ENCODE results near the gene TTC16. TPM values are rescaled to one million over a fixed set of nuclear protein-coding genes. Genes with fewer than 3 reads are reported as not detected.

The TTC16 gene
- total RNA-seq, 6 experiments from 2014 or later, result 0.05 to 0.12 TPM; not detected in 4

DNA sequence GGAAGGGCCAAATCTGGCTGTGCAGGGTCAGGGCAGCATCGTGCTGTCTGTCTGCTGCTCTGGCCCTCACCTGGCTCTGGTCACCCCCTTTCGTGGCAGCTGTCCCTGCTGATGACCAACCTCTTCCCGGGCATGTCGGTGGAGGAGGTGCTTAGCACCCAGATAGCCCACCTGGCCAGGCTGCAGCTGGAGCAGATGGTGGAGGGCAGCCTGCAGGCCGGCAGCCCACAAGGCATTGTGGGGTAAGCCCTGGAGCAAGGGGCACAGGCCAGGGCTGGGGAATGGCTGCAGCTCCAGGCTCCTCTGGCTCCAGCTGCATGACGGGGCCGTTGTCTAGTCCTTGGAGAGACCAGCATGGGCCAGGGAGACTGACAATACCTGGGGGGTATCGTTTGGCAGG, 11.0 kb downstream of the TTC16 start:
- WGBS (ENCODE audit: insufficient coverage, low coverage, low lambda C conversion rate, missing lambda C conversion rate), result 80% methylated on average over 5 of the region's 8 CpGs
- H3K27ac ChIP-seq, result no peak overlapping the region
- no peak for TF ChIP-seq POLR2A (IDR thresholded peaks at IDR 0.05)
- TF ChIP-seq, protein P1, sequence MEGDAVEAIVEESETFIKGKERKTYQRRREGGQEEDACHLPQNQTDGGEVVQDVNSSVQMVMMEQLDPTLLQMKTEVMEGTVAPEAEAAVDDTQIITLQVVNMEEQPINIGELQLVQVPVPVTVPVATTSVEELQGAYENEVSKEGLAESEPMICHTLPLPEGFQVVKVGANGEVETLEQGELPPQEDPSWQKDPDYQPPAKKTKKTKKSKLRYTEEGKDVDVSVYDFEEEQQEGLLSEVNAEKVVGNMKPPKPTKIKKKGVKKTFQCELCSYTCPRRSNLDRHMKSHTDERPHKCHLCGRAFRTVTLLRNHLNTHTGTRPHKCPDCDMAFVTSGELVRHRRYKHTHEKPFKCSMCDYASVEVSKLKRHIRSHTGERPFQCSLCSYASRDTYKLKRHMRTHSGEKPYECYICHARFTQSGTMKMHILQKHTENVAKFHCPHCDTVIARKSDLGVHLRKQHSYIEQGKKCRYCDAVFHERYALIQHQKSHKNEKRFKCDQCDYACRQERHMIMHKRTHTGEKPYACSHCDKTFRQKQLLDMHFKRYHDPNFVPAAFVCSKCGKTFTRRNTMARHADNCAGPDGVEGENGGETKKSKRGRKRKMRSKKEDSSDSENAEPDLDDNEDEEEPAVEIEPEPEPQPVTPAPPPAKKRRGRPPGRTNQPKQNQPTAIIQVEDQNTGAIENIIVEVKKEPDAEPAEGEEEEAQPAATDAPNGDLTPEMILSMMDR (IDR thresholded peaks at IDR 0.05), result no peak
- H3K36me3 ChIP-seq, result no peaks in the 10 kb centered on the region
- no peak overlapping the region for H3K4me3 ChIP-seq
- ATAC-seq (no peak), DNase-seq (no peak)
- H3K27me3 ChIP-seq, result no peaks in the 10 kb centered on the region
- H3K4me1 ChIP-seq, result no peaks in the 10 kb centered on the region
- intact Hi-C loops (cut with DNase I), result loop anchor here in 1 of 2 donors (10.0 kb wide), 1 partner anchor 222 kb away; no protein-coding TSS in a partner anchor
- H3K9me3 ChIP-seq, result no peaks in the 10 kb centered on the region

DNA sequence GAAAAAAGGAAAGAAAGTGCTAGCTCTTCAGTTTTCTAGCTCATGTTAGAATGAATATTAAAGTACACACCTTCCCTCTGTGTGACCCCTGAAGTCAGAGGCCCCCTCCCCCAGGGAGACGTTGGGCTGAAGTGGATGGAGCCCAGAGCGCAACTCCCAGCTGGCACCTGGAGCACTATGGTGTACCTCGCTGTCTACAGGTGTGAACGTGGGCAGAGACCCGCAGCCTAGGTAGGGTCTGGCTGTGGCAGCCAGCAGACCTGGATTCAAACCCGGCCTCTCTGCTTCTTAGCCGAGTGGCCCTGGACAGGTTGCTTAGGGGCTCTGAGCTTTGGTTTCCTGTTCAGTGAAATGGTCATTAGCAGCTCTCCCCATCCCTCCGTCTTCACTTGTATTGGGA, 12.9 kb downstream of the TTC16 start:
- DNase-seq (no peak), ATAC-seq (no peak)
- Histone ChIP-seq H3K4me1 (no peaks in the 10 kb centered on the region), H3K4me3 (no peak overlapping the region), H3K36me3 (no peaks in the 10 kb centered on the region), H3K9me3 (no peaks in the 10 kb centered on the region), H3K27me3 (no peaks in the 10 kb centered on the region), H3K27ac (no peak overlapping the region)
- intact Hi-C loops (cut with DNase I), result loop anchor here in 1 of 2 donors (10.0 kb wide), 1 partner anchor 224 kb away; no protein-coding TSS in a partner anchor
- no CpG with 5 or more reads among the region's 8 CpGs for WGBS (ENCODE audit: insufficient coverage, low coverage, low lambda C conversion rate, missing lambda C conversion rate)
- TF ChIP-seq, protein P1 (IDR thresholded peaks at IDR 0.05), result no peak
- no peak for TF ChIP-seq POLR2A (IDR thresholded peaks at IDR 0.05)

DNA sequence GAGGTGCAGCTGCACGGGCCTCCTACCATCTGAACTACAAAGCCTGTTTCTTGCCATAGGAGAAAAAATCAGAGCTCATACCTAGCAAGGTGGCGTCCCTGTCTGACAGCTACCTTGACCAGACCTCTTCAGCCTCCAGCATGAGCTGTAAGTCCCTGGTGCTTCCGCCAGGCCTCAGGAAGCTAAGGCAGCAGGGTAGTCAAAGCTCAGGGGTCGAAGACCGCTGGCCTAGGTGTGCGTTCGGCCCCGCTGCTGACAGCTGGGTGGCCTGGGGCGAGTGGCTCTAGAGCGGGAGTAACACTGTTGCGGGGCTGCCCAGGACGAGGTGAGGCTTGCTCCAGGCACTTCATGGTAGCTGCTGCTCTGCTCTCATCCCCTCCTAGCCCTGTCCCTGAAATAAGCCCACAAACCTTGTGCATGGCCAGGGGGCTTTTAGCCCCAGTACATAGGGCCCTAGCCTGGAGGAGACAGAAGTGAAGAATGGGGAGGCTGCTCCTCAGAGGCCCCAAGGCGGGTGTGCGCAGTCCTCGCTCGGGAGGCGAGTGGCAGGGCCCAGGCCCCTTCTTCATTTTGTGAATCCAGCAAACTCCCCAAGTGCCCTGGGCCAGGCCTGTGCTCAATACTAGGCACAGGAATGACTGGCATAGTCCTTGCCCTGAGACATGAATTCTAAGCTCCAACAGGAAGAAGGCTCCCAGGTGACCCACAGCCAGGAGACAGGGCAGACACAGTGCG, 13.8 kb downstream of the TTC16 start:
- Histone ChIP-seq H3K4me3 (no peak overlapping the region), H3K9me3 (no peaks in the 10 kb centered on the region), H3K27ac (no peak overlapping the region), H3K27me3 (no peaks in the 10 kb centered on the region), H3K36me3 (no peaks in the 10 kb centered on the region), H3K4me1 (peaks cover 0 to 6% (median 3%) of the 10 kb centered on the region in 4 donors)
- intact Hi-C loops (cut with DNase I), result loop anchor here (5.0 to 10.0 kb wide), 4 partner anchors 137 to 225 kb away; partner anchors contain the start of gene AK1 (in 1 of the 2)
- ATAC-seq (no peak), DNase-seq (no peak)
- 50% methylated on average over 1 of the region's 18 CpGs for WGBS (ENCODE audit: insufficient coverage, low coverage, low lambda C conversion rate, missing lambda C conversion rate)
- TF ChIP-seq, protein P1 (IDR thresholded peaks at IDR 0.05), result no peak
- no peak for TF ChIP-seq POLR2A (IDR thresholded peaks at IDR 0.05)

DNA sequence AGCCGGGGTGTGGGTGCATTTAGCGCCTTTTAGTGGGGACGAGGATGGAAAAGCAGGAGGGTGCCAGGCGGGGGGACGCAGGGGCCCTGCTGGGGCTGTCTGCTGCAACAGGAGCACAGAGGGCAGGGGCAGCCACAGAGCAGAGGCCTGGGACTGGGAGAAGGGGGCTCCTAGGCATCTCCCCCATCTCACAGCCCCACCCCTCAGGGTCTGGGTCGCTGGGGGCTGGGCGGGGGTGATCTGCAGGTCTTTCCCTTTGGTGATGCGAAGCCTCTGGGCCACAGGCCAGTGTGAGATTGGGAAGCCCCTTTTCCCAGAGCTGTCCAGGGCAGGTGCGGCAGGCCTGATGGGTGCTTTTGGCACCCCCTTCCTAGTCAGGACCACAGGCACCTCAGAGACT, 14.4 kb downstream of the TTC16 start:
- Histone ChIP-seq H3K4me3 (no peak overlapping the region), H3K9me3 (no peaks in the 10 kb centered on the region), H3K36me3 (no peaks in the 10 kb centered on the region), H3K4me1 (peaks cover 0 to 6% (median 3%) of the 10 kb centered on the region in 4 donors), H3K27me3 (no peaks in the 10 kb centered on the region), H3K27ac (no peak overlapping the region)
- no CpG with 5 or more reads among the region's 9 CpGs for WGBS (ENCODE audit: insufficient coverage, low coverage, low lambda C conversion rate, missing lambda C conversion rate)
- no peak for DNase-seq
- intact Hi-C loops (cut with DNase I), result loop anchor here (5.0 to 10.0 kb wide), 3 partner anchors 138 to 145 kb away; partner anchors contain the start of gene AK1 (in 1 of the 2)
- ATAC-seq, result no peak
- no peak for TF ChIP-seq POLR2A (IDR thresholded peaks at IDR 0.05)
- TF ChIP-seq, protein P1 (IDR thresholded peaks at IDR 0.05), result no peak
